IPS-20b (cell line): ENCODE results near the gene EXTL2.
"Not testable (repeated sequence)": the region's sequence is repeated elsewhere in the genome, so short reads cannot be mapped to it uniquely, and the experiment has no call there.

Experiments used
- H3K27ac ChIP-seq: one replicate; pipeline ENCODE4 v1.5.1; 2013; ENCODE audit warnings: low read length
- H3K27me3 ChIP-seq: 2 replicates; pipeline ENCODE4 v1.6.1; 2013; ENCODE audit warnings: mild to moderate bottlenecking, low read length, inconsistent platforms; ENCODE audit not compliant: insufficient read depth
- H3K36me3 ChIP-seq: 2 replicates; pipeline ENCODE4 v1.6.1; 2013; ENCODE audit warnings: low read depth, mild to moderate bottlenecking, inconsistent platforms, low read length, moderate library complexity; ENCODE audit not compliant: insufficient read depth
- H3K4me1 ChIP-seq: 2 replicates; pipeline ENCODE4 v1.6.1; 2013; ENCODE audit warnings: mild to moderate bottlenecking, control low read depth, inconsistent platforms, low read length, moderate library complexity; ENCODE audit not compliant: insufficient read depth
- H3K4me3 ChIP-seq: 2 replicates; pipeline ENCODE4 v1.5.1; 2013; ENCODE audit warnings: mild to moderate bottlenecking, low read length, inconsistent platforms
- H3K9ac ChIP-seq: 2 replicates; pipeline ENCODE4 v1.6.1; 2013; ENCODE audit warnings: low read depth, mild to moderate bottlenecking, inconsistent platforms, low read length, moderate library complexity
- H3K9me3 ChIP-seq: 2 replicates; pipeline ENCODE4 v1.6.1; 2013; ENCODE audit warnings: mild to moderate bottlenecking, low read depth, low read length, inconsistent platforms; ENCODE audit not compliant: insufficient read depth

The EXTL2 gene

DNA sequence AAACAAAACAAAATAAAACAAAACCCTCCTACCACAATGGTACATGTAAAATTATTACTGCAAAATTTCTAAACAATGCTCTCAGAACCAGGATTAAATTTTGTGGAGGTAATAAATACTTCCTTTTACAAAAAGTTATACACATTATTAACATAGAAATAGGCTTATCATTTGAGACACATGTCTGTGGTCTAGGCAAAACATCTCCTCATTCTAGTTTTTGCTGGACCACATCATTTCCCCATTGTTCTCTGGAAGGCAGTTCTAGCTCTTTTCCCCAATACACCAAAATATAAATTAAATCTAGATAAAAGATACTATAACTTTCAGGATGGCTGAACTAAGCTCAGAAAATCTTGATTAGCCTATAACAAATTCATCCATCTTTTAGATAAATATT is 18.4 kb downstream of the EXTL2 start:
- Histone ChIP-seq H3K9me3 (no peaks in the 10 kb centered on the region), H3K4me3 (no peak overlapping the region), H3K4me1 (no peaks in the 10 kb centered on the region), H3K27ac (no peak overlapping the region), H3K9ac (no peak overlapping the region), H3K27me3 (no peaks in the 10 kb centered on the region), H3K36me3 (peaks cover 58% of the 10 kb centered on the region)

DNA sequence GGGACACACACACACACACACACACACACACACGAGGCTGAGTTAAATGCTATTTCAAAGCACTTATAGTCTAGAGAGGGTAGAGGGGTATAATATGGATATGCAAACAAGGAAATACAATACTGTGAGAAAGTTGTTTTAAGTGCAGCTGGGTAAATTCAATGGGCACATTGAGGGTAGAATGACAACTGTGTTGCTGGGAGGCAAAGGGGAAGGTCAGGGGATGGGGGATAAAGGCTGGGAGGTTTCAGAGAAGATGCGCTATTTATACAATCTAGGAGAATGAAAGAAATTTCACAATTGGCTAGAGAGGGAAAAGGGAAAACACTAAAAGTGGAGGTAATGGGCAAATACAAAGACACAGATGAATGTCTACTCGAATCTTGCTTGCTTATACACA is 19.4 kb downstream of the EXTL2 start:
- Histone ChIP-seq H3K27me3 (no peaks in the 10 kb centered on the region), H3K4me3 (no peak overlapping the region), H3K9ac (no peak overlapping the region), H3K27ac (no peak overlapping the region), H3K4me1 (no peaks in the 10 kb centered on the region), H3K9me3 (no peaks in the 10 kb centered on the region), H3K36me3 (peaks cover 52% of the 10 kb centered on the region)

DNA sequence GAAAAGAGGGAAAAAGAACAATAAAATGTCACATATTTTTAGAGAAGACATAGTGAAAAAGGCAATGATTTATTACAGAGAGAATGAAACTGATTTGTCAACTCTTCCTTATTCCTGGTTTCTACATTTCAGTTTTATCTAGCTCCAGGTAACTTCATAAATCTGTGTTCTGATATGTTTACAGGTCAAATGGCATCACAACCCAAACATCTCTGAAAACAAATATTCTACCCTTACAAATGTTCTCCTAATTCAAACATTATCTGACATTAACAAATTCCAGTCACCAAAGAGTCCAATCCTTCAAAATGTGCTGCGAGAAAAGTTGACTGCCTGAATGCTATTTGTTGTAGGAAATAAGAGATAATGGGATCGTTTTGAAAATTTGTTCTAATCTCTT is 20.2 kb downstream of the EXTL2 start:
- Histone ChIP-seq H3K9ac (no peak overlapping the region), H3K4me3 (no peak overlapping the region), H3K36me3 (peaks cover 48% of the 10 kb centered on the region), H3K27me3 (no peaks in the 10 kb centered on the region), H3K9me3 (no peaks in the 10 kb centered on the region), H3K4me1 (no peaks in the 10 kb centered on the region), H3K27ac (no peak overlapping the region)

DNA sequence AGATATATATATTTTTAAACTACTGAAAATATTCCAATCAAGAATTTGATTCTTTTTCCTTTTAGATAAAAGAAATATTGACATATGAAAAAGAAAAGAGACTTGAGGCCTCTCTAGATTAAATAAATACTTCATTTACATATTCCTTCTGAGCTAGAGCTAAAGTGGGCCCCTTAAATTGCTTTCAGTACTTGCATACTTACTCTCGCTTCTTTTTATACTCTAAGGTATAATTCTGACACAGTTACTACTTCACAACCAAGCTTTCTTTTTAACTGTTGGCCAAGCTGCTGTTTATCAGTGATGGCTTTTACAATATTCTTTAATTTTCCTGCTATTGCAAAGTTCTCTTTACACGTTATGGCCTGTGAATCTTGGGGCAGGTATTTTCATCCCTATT is 24.6 kb downstream of the EXTL2 start:
- no peaks in the 10 kb centered on the region for H3K9me3 ChIP-seq
- no peaks in the 10 kb centered on the region for H3K27me3 ChIP-seq
- no peak overlapping the region for H3K27ac ChIP-seq
- peaks cover 18% of the 10 kb centered on the region for H3K36me3 ChIP-seq
- no peaks in the 10 kb centered on the region for H3K4me1 ChIP-seq
- H3K4me3 ChIP-seq, result no peak overlapping the region
- H3K9ac ChIP-seq, result no peak overlapping the region

DNA sequence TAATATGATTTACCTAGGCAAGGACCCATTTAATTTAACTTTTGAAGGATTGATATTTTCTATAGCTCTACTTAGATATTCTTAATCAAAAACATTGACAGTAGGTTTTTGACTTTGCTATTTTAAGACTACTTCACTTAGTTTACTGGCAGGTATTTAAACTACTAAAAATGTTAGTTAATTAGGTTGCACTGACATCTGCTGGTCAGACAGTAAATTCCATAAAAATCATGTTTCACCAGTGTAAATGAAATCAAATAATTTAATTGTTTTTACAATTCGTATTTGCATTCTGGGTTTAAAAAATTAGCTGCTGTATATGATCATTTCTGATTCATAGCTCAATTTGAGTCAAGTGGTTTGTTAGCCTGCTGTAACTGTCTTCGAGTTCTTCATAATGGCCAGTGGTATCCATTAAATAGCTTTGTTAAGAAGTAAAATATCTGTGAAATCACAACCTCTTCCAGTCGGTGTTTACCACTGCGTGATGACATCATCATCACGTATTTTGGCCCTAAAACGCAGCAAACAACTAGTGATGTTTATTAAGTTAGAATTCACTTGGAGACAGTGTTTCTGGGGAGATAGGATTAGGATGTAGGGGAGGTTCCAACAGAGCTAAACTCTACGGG is 26.2 kb downstream of the EXTL2 start:
- no peak overlapping the region for H3K9ac ChIP-seq
- H3K4me3 ChIP-seq, result no peak overlapping the region
- H3K9me3 ChIP-seq, result no peaks in the 10 kb centered on the region
- H3K4me1 ChIP-seq, result no peaks in the 10 kb centered on the region
- no peak overlapping the region for H3K27ac ChIP-seq
- peaks cover 6% of the 10 kb centered on the region for H3K36me3 ChIP-seq
- H3K27me3 ChIP-seq, result no peaks in the 10 kb centered on the region

DNA sequence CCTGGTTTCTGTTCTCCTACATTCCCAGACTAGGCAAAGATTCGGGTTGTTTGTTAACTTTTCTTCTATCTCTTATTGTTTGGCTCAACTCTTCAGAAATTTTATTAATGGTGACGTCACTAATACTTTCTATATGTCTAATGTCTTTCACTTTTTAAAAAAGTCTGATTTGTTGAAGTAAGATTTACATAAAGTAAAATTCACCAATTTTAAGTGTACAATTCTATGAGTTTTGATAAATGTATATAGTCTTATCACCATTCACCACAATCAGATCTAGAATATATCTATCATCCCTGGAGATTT is 27.8 kb downstream of the EXTL2 start:
- Histone ChIP-seq H3K27me3 (no peaks in the 10 kb centered on the region), H3K4me3 (no peak overlapping the region), H3K9me3 (no peaks in the 10 kb centered on the region), H3K27ac (no peak overlapping the region), H3K9ac (no peak overlapping the region), H3K36me3 (no peaks in the 10 kb centered on the region), H3K4me1 (no peaks in the 10 kb centered on the region)

DNA sequence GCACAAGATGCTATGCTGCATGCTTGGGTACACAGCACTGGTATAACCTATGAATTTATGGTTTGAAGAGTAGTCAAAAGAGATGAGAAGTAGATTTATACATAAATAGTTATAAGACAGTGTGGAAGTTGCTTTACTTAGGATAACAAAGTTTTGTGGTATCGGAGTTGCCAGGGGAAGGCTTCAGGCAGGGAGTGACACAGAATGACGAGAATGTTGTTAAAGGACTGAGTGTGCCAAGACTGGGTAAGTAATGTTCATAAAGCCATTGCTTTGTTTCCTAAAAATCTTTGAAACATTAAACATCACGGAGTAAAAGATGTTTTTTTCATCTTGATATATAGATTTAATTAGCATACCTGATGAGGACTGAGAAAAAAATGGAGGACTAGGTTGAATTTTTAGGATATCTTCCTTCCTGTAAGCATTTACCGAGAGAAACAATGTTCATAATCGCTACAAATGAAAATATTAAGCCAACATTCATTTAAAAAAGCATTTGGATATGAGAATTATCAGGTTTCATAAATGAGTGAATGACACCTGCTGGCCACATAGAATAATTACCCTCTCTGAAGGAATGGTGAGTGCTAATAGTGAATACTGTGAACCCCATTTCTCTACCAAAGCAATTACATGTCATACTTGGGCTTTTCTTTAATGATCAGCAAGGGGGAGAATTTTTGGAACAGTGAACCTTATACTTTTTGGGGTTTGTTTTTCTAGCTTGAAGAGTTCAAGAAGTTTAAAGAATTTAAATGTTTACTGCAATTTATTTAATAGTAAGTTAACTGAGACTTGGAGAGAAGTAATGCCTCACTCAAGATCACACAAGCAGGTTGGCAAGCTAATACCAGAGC is 28.4 kb downstream of the EXTL2 start:
- Histone ChIP-seq H3K4me3 (no peak overlapping the region), H3K9ac (no peak overlapping the region), H3K36me3 (no peaks in the 10 kb centered on the region), H3K27ac (no peak overlapping the region), H3K4me1 (no peaks in the 10 kb centered on the region), H3K9me3 (no peaks in the 10 kb centered on the region), H3K27me3 (no peaks in the 10 kb centered on the region)

DNA sequence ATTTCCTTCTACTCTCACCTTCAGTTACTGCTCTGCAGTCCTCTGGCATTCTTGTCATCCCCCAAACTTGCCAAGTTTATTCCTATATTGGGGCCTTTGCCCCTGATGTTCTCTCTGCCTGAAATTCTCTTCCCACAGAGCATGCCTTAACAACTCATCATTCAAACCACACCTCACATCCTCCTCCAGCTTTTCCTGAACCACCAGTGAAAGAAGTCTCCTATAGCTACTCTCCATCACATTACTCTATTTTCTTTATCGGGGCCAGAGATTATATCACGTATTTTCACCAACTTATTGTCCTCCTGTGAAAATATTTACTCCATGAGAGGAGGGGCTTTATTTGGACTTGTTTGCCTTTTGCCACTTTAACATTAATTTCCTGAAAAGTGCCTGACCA is 32.1 kb downstream of the EXTL2 start:
- peaks cover 6% of the 10 kb centered on the region; the same call in 1 of the 2 replicates for H3K4me1 ChIP-seq
- H3K36me3 ChIP-seq, result no peaks in the 10 kb centered on the region
- H3K27me3 ChIP-seq, result no peaks in the 10 kb centered on the region
- no peak overlapping the region for H3K9ac ChIP-seq
- H3K9me3 ChIP-seq, result no peaks in the 10 kb centered on the region
- no peak overlapping the region for H3K27ac ChIP-seq
- H3K4me3 ChIP-seq, result no peak overlapping the region

DNA sequence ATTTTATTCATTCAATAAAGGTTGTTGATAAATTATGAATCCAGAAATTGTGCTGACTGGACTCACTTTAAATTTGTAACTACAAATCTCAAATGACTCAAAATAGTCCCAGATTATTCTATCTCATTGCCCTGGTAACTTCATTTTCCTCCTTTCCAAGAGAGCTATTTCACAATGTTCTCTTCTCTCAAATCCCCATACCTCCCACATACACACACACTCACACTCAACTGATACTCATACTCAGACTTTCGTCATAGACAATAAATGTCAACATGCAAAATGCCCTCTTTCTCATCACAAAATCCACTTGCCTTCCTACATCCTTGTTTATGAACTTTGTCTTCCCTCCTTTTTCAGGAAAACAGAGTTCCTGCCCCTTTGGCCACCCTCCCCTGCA is 33.3 kb downstream of the EXTL2 start:
- Histone ChIP-seq H3K9ac (no peak overlapping the region), H3K27ac (no peak overlapping the region), H3K4me1 (peaks cover 6% of the 10 kb centered on the region; the same call in 1 of the 2 replicates), H3K9me3 (no peaks in the 10 kb centered on the region), H3K27me3 (no peaks in the 10 kb centered on the region), H3K4me3 (no peak overlapping the region), H3K36me3 (no peaks in the 10 kb centered on the region)

DNA sequence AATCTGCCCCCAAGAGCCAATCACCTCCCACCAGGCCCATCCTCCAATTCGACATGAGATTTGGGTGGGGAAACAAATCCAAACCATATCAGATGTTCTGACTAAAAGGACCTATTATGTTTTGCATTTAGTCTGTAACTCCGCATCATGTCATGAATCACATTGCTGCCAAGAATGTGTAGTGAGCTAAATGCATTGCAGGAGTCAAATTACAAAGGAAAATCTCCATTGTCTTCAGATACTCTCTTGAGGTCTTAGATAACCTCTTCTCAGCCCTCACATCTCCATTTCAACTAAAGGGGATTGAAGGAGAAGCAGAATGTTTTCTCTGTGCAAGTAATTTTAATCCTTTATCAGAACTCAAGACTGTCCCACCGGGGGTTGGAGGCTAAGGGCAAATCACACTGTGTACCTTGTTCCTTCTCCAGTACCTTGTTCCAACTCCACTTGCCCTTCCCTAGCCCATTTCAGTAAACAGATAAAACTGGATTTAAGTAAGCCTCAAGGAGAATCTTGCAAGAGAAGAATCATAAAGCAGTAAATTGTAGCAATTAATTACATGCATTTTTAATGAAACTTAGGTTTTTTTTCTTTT is 34.1 kb downstream of the EXTL2 start:
- Histone ChIP-seq H3K27me3 (no peaks in the 10 kb centered on the region), H3K9ac (no peak overlapping the region), H3K36me3 (no peaks in the 10 kb centered on the region), H3K27ac (no peak overlapping the region), H3K4me1 (peaks cover 6% of the 10 kb centered on the region; the same call in 1 of the 2 replicates), H3K9me3 (no peaks in the 10 kb centered on the region), H3K4me3 (no peak overlapping the region)

DNA sequence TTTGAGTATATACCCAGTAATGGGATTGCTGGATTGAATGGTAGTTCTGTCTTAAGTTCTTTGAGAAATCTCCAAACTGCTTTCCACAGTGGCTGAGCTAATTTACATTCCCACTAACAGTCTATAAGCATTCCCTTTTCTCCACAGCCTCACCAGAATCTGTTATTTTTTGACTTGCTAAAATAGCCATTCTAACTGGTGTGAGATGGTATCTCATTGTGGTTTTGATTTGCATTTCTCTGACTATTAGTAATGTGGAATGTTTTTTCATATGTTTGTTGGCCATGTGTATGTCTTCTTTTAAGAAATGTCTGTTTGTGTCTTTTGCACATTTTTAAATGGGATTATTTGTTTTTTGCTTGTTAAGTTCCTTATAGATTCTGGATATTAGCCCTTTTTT is 39.5 kb downstream of the EXTL2 start:
- not testable (repeated sequence) for H3K9ac ChIP-seq, H3K27ac ChIP-seq, H3K9me3 ChIP-seq, H3K36me3 ChIP-seq, H3K4me3 ChIP-seq, H3K4me1 ChIP-seq
- peaks cover 16% of the 10 kb centered on the region; the same call in 1 of the 2 replicates for H3K27me3 ChIP-seq

DNA sequence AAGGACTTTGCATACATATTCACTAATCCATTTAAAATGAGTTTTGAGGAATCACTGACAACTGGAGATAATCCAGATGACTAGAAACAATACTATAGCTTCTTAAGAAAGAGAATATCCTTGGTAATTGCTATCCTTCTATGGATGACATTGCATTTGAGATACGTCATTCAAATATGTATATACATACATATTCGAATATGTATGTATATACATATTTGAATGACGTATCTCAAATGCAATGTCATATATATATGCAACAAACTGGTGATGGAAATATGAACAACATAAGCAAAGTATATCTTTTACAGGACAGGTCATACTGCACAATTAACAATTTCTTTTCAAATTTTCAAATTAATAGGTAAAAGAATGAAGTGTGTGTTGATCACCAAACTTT is 41.7 kb downstream of the EXTL2 start:
- no peaks in the 10 kb centered on the region for H3K36me3 ChIP-seq
- peaks cover 37% of the 10 kb centered on the region for H3K27me3 ChIP-seq
- H3K9me3 ChIP-seq, result no peaks in the 10 kb centered on the region
- H3K4me1 ChIP-seq, result no peaks in the 10 kb centered on the region
- H3K27ac ChIP-seq, result no peak overlapping the region
- H3K9ac ChIP-seq, result no peak overlapping the region
- no peak overlapping the region for H3K4me3 ChIP-seq
